Natural killer cell (primary cell): Measurements from ENCODE around the gene COQ9. TPM values are rescaled to one million over a fixed set of nuclear protein-coding genes. Genes with fewer than 3 reads are reported as not detected.

ENCODE experiments used
- ATAC-seq, 3 donors: fragments of 150-1000 bp in 2 of 3; fragments of 200-7000 bp in 1 of 3; cut with Tn5 transposase; 1 replicate in 1 of 3; 2 replicates in 2 of 3; pipeline ENCODE4 v1.10.0; 2021; ENCODE audit warnings: mild to moderate bottlenecking in 2 of 3, moderate library complexity in 2 of 3
- DNase-seq, 2 donors: peaks; one replicate each; pipeline versions ENCODE4 v3.0.0 to v3.0.0-alpha.2; 2013 to 2021; ENCODE audit warnings: mixed read lengths in 1 of 2
- H3K27ac ChIP-seq: one replicate; pipeline ENCODE4 v1.5.1; 2013; ENCODE audit warnings: mild to moderate bottlenecking, low read length
- H3K27me3 ChIP-seq: one replicate; pipeline ENCODE4 v1.6.1; 2013; ENCODE audit warnings: low read length; ENCODE audit not compliant: control insufficient read depth, insufficient read depth
- H3K36me3 ChIP-seq: one replicate; pipeline ENCODE4 v1.6.1; 2013; ENCODE audit warnings: low read length; ENCODE audit not compliant: control insufficient read depth, insufficient read depth
- H3K4me1 ChIP-seq: one replicate; pipeline ENCODE4 v1.6.1; 2013; ENCODE audit warnings: low read length; ENCODE audit not compliant: control insufficient read depth, insufficient read depth
- H3K4me3 ChIP-seq: one replicate; pipeline ENCODE4 v1.5.1; 2013; ENCODE audit warnings: low read length
- H3K9me3 ChIP-seq: one replicate; pipeline ENCODE4 v1.6.1; 2013; ENCODE audit warnings: low read length; ENCODE audit not compliant: control insufficient read depth, insufficient read depth
- H3K27ac Mint-ChIP-seq, 2 donors: one replicate each; pipeline ENCODE4 v1.8.0; 2022; ENCODE audit warnings: mild to moderate bottlenecking in 2 of 2, mixed read lengths in 2 of 2, moderate library complexity in 1 of 2
- H3K27me3 Mint-ChIP-seq, 2 donors: one replicate each; pipeline ENCODE4 v1.8.0; 2022; ENCODE audit warnings: low read depth in 2 of 2, mixed read lengths in 2 of 2
- H3K36me3 Mint-ChIP-seq: one replicate; pipeline ENCODE4 v1.8.0; 2022; ENCODE audit warnings: mixed read lengths
- H3K4me1 Mint-ChIP-seq, 2 donors: one replicate each; pipeline ENCODE4 v1.8.0; 2022; ENCODE audit warnings: mixed read lengths in 2 of 2
- H3K4me3 Mint-ChIP-seq: one replicate; pipeline ENCODE4 v1.8.0; 2022; ENCODE audit warnings: mild to moderate bottlenecking, moderate library complexity, mixed read lengths
- H3K9me3 Mint-ChIP-seq, 2 donors: one replicate each; pipeline ENCODE4 v1.8.0; 2022; ENCODE audit warnings: mixed read lengths in 2 of 2
- WGBS: methylation state at CpG from one replicate; pipeline ENCODE4 v1.1.7; 2013; ENCODE audit warnings: missing lambda C conversion rate; ENCODE audit not compliant: insufficient coverage; 5-methylcytosine and 5-hydroxymethylcytosine counted together
- intact Hi-C: fragments of 100-400 bp; cut with micrococcal nuclease; formaldehyde crosslinking; loops from one replicate; pipeline ENCODE4 v1.14.2; 2022
- total RNA-seq, 4 donors: library from RNA; stranded (reverse); fragments of 120-200 nt in 1 of 4; gene quantifications; one replicate each; pipeline versions ENCODE4 v1.2.3 to v1.2.4, GENCODE V29; 2013 to 2022
- TF ChIP-seq, protein P1 (sequence below): fragments of 200-600 bp; IDR thresholded peaks from one replicate; pipeline ENCODE4 v1.8.0; 2022; ENCODE audit warnings: antibody characterized with exemption

The COQ9 gene
- total RNA-seq, 3 donors from 2014 or later (not counting 1 experiment from before 2014, with no cell fraction given): 16.9 to 30.2 (median 18.3) TPM

DNA sequence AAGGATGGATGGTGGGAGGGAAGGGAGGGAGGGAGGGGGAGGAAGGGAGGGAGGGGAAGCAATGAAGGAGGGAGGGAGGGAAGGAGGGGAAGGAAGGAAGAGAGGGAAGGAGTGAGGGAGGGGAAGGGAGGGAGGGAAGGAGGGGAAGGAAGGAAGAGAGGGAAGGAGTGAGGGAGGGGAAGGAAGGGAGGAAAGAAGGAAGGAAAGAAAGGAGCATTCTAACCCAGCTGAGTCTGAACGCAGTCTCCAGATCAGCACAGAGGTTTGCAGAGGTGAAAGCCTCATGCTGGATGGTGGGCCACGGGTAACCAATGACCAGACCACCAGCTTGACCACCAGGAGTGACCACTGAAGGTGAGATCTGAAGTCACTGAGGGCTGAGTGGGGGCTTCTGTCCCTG lies 24.1 kb upstream of the COQ9 start:
- intact Hi-C loops: no loop called here

DNA sequence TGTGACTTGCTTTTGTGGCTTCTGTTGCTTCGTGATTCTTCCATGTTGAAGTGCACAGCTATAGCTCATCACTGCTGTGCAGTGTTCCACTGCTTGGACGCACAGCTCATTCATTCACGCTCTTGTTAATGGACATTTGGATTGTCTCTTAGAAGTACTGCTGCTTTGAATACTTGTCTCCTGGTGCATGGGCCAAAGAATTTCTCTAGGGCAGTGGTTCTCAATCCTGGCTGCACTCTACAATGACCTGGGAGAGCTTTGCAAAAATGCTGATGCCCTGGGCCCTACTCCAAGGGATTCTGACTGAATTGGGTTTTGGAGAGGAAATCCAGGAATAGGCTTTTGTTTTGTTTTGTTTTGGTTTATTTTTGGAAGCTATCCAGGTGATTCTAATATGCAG lies 22.7 kb upstream of the COQ9 start:
- TF ChIP-seq, protein P1, sequence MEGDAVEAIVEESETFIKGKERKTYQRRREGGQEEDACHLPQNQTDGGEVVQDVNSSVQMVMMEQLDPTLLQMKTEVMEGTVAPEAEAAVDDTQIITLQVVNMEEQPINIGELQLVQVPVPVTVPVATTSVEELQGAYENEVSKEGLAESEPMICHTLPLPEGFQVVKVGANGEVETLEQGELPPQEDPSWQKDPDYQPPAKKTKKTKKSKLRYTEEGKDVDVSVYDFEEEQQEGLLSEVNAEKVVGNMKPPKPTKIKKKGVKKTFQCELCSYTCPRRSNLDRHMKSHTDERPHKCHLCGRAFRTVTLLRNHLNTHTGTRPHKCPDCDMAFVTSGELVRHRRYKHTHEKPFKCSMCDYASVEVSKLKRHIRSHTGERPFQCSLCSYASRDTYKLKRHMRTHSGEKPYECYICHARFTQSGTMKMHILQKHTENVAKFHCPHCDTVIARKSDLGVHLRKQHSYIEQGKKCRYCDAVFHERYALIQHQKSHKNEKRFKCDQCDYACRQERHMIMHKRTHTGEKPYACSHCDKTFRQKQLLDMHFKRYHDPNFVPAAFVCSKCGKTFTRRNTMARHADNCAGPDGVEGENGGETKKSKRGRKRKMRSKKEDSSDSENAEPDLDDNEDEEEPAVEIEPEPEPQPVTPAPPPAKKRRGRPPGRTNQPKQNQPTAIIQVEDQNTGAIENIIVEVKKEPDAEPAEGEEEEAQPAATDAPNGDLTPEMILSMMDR: no peak
- WGBS: 92% methylated on average over 3 of the region's 3 CpGs

More for the DNA sequence above, 24.1 kb upstream of the COQ9 start:
- H3K4me3 Mint-ChIP-seq: no peak overlapping the region
- H3K4me3 ChIP-seq: no peak overlapping the region
- DNase-seq (no peak), ATAC-seq (no peak)
- WGBS: 79% methylated on average over 2 of the region's 2 CpGs
- H3K4me1 Mint-ChIP-seq: peaks cover 8 to 9% of the 10 kb centered on the region in 2 donors
- TF ChIP-seq, protein P1: no peak
- H3K27me3 ChIP-seq: no peaks in the 10 kb centered on the region
- H3K27ac ChIP-seq: no peak overlapping the region
- H3K36me3 ChIP-seq: peaks cover 6% of the 10 kb centered on the region
- peaks cover 8% of the 10 kb centered on the region for H3K36me3 Mint-ChIP-seq
- H3K4me1 ChIP-seq: peaks cover 9% of the 10 kb centered on the region
- no peak overlapping the region for H3K27ac Mint-ChIP-seq
- H3K9me3 Mint-ChIP-seq: no peaks in the 10 kb centered on the region
- no peaks in the 10 kb centered on the region for H3K27me3 Mint-ChIP-seq
- H3K9me3 ChIP-seq: no peaks in the 10 kb centered on the region

GRCh38 chr16:57426356-57426755 lies 20.9 kb upstream of the COQ9 start:
- WGBS: 92% methylated on average over 7 of the region's 7 CpGs
- Histone ChIP-seq H3K27ac (no peak overlapping the region), H3K4me1 (no peaks in the 10 kb centered on the region), H3K4me3 (no peak overlapping the region), H3K27me3 (no peaks in the 10 kb centered on the region), H3K36me3 (peaks cover 31% of the 10 kb centered on the region), H3K9me3 (no peaks in the 10 kb centered on the region)
- Mint-ChIP-seq H3K9me3 (no peaks in the 10 kb centered on the region), H3K4me1 (no peaks in the 10 kb centered on the region), H3K36me3 (peaks cover 20% of the 10 kb centered on the region), H3K27me3 (no peaks in the 10 kb centered on the region), H3K27ac (no peak overlapping the region), H3K4me3 (no peak overlapping the region)
- ATAC-seq (no peak), DNase-seq (no peak)
- TF ChIP-seq, protein P1: no peak
- intact Hi-C loops: no loop called here

More for the DNA sequence above, 22.7 kb upstream of the COQ9 start:
- Mint-ChIP-seq H3K4me3 (no peak overlapping the region), H3K36me3 (peaks cover 8% of the 10 kb centered on the region), H3K27ac (no peak overlapping the region), H3K27me3 (no peaks in the 10 kb centered on the region), H3K4me1 (no peaks in the 10 kb centered on the region), H3K9me3 (no peaks in the 10 kb centered on the region)
- H3K4me3 ChIP-seq: no peak overlapping the region
- intact Hi-C loops: loop anchor here (2.0 kb wide), 1 partner anchor 50 kb away; no protein-coding TSS in a partner anchor
- ATAC-seq (no peak), DNase-seq (no peak)
- H3K9me3 ChIP-seq: no peaks in the 10 kb centered on the region
- no peak overlapping the region for H3K27ac ChIP-seq
- H3K27me3 ChIP-seq: no peaks in the 10 kb centered on the region
- H3K4me1 ChIP-seq: no peaks in the 10 kb centered on the region
- H3K36me3 ChIP-seq: peaks cover 15% of the 10 kb centered on the region

GRCh38 chr16:57427307-57427706 lies 20.0 kb upstream of the COQ9 start:
- Histone ChIP-seq H3K36me3 (peaks cover 41% of the 10 kb centered on the region), H3K4me3 (no peak overlapping the region), H3K27ac (no peak overlapping the region), H3K27me3 (no peaks in the 10 kb centered on the region), H3K4me1 (no peaks in the 10 kb centered on the region), H3K9me3 (no peaks in the 10 kb centered on the region)
- no peaks in the 10 kb centered on the region for H3K9me3 Mint-ChIP-seq
- no peaks in the 10 kb centered on the region for H3K4me1 Mint-ChIP-seq
- 100% methylated on average over 7 of the region's 8 CpGs for WGBS
- H3K4me3 Mint-ChIP-seq: no peak overlapping the region
- TF ChIP-seq, protein P1: no peak
- H3K27ac Mint-ChIP-seq: peak overlapping the region in 1 of 2 donors; percentile 24
- ATAC-seq (no peak), DNase-seq (no peak)
- intact Hi-C loops: no loop called here
- no peaks in the 10 kb centered on the region for H3K27me3 Mint-ChIP-seq
- peaks cover 20% of the 10 kb centered on the region for H3K36me3 Mint-ChIP-seq
